Subcutaneous adipose tissue (tissue), 4 donors: ENCODE data around the gene APOBEC2. TPM values are rescaled to one million over a fixed set of nuclear protein-coding genes. Genes with fewer than 3 reads are reported as not detected.

Source experiments
- CTCF ChIP-seq: fragments of 450-650 bp; IDR thresholded peaks from one replicate; pipeline ENCODE4 v1.5.1; 2016; ENCODE audit warnings: low read depth, mild to moderate bottlenecking, control low read depth, antibody characterized with exemption, moderate library complexity
- total RNA-seq, 4 donors: library from RNA; depleted of rRNA; stranded (reverse); fragments of >200 nt; gene quantifications; one replicate each; pipeline ENCODE4 v1.1.0, GENCODE V29; 2016

Gene APOBEC2
- total RNA-seq, 4 donors from 2014 or later, result not detected

GRCh38 chr6:41097467-41098090 is 44.6 kb downstream of the APOBEC2 start:
- TF ChIP-seq CTCF, result no peak

- no peak for TF ChIP-seq CTCF
Measured at GRCh38 chr6:41098366-41098765, 45.4 kb downstream of the APOBEC2 start.

GRCh38 chr6:41100871-41101287 is 47.9 kb downstream of the APOBEC2 start:
- TF ChIP-seq CTCF, result no peak

GRCh38 chr6:41103847-41104246 is 50.8 kb downstream of the APOBEC2 start:
- TF ChIP-seq CTCF, result no peak

GRCh38 chr6:41111017-41111416 is 58.0 kb downstream of the APOBEC2 start:
- TF ChIP-seq CTCF, result no peak

Other genes with a start within 250 kb of the APOBEC2 start
- gene UNC5CL, start 14.0 kb upstream of the APOBEC2 start, total RNA-seq, result 1 to 10 TPM in 3 of 4 donors, not detected in 1; 1.1 to 1.7 (median 1.7) TPM
- not detected for gene TSPO2, start 10.7 kb upstream of the APOBEC2 start, total RNA-seq
- gene OARD1, start 19.2 kb downstream of the APOBEC2 start, total RNA-seq, result 10 to 100 TPM; 13.9 to 30.3 (median 20.6) TPM
- gene NFYA, start 19.8 kb downstream of the APOBEC2 start, total RNA-seq, result 10 to 100 TPM; 18.5 to 27.7 (median 20.4) TPM
- gene TREML1, start 101.1 kb downstream of the APOBEC2 start, total RNA-seq, result 1 to 10 TPM in 1 of 4 donors, not detected in 3; 4.8 TPM
- 100 to 1,000 TPM in 1 of 4 donors, 10 to 100 TPM in 1, 1 to 10 TPM in 2; 3.8 to 335 (median 15.9) TPM for gene TREM2, start 109.9 kb downstream of the APOBEC2 start, total RNA-seq
- under 1 TPM in 2 of 4 donors, not detected in 2; 0.22 to 0.34 TPM for gene TREML2, start 147.9 kb downstream of the APOBEC2 start, total RNA-seq
- gene TREML4, start 175.1 kb downstream of the APOBEC2 start, total RNA-seq, result not detected
- gene TREM1, start 233.5 kb downstream of the APOBEC2 start, total RNA-seq, result 1 to 10 TPM in 3 of 4 donors, under 1 TPM in 1; 0.38 to 9.5 (median 4.6) TPM